Measurements from ENCODE around the gene NFKBIL1.
A peak's percentile ranks its signal among the peaks of the same experiment; 100 is the strongest.
"Not testable (repeated sequence)": the region's sequence is repeated elsewhere in the genome, so short reads cannot be mapped to it uniquely, and the experiment has no call there.

Gene NFKBIL1, protein sequence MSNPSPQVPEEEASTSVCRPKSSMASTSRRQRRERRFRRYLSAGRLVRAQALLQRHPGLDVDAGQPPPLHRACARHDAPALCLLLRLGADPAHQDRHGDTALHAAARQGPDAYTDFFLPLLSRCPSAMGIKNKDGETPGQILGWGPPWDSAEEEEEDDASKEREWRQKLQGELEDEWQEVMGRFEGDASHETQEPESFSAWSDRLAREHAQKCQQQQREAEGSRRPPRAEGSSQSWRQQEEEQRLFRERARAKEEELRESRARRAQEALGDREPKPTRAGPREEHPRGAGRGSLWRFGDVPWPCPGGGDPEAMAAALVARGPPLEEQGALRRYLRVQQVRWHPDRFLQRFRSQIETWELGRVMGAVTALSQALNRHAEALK

GRCh38 chr6:31546958-31547726 is at the start of gene NFKBIL1:
Gene NFKBIL1 (plus strand): TSS chr6:31547608. CDS start chr6:31547695, 87 bp downstream.
- TF ChIP-seq ZFX (IDR thresholded peaks at IDR 0.05; ENCODE audit: borderline replicate concordance), result no peak
- TF ChIP-seq CTCF (IDR thresholded peaks at IDR 0.05), result peak; percentile 65
- H3K27ac ChIP-seq, result peak within 1 kb of the TSS; percentile 83

- TF ChIP-seq ZFX (IDR thresholded peaks at IDR 0.05; ENCODE audit: borderline replicate concordance) (no peak), CTCF (IDR thresholded peaks at IDR 0.05) (no peak)
- H3K27ac ChIP-seq, result no peak overlapping the region
Measured at GRCh38 chr6:31498748-31499147, 48.7 kb upstream of the NFKBIL1 start.

DNA sequence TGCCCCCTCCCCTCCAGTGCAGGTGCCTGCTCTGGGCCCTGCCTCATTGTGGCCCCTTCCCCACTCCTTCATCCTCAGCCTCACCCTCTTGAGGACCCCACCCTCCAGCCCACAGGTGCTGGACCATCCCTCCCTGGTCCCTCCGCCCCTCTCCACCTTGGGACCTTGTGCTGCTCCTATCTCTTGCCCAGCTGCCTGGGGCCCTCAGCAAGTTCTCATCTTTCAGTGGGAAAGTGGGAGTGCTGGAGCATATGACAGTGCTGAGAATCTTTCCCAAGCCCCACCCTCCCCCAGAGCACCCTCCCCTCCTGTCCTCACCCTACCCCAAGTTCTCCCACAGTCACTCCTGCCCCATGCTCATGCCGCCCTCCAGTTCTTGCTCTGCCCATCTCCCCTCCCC is 47.8 kb upstream of the NFKBIL1 start:
- not testable (repeated sequence) for H3K27ac ChIP-seq

DNA sequence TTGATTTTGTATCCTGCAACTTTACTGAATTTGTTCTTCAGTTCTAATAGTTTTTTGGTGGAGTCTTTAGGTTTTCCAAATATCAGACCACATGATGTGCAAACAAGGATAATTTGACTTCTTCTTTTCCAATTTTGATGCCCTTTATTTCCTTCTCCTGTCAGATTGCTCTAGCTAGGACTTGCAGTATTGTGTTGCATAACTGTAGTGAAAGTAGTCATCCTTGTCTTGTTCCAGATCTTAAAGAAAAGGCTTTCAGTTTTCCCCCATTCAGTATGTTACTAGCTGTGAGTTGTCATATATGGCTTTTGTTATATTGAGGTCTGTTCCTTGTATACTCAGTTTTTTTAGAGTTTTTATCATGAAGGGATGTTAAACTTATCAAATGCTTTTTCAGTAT is 44.8 kb upstream of the NFKBIL1 start:
- no peak overlapping the region for H3K27ac ChIP-seq
- no peak for TF ChIP-seq ZFX (IDR thresholded peaks at IDR 0.05; ENCODE audit: borderline replicate concordance)
- TF ChIP-seq CTCF (IDR thresholded peaks at IDR 0.05), result no peak

- not testable (repeated sequence) for H3K27ac ChIP-seq
Measured at GRCh38 chr6:31509036-31509435, 38.4 kb upstream of the NFKBIL1 start.

DNA sequence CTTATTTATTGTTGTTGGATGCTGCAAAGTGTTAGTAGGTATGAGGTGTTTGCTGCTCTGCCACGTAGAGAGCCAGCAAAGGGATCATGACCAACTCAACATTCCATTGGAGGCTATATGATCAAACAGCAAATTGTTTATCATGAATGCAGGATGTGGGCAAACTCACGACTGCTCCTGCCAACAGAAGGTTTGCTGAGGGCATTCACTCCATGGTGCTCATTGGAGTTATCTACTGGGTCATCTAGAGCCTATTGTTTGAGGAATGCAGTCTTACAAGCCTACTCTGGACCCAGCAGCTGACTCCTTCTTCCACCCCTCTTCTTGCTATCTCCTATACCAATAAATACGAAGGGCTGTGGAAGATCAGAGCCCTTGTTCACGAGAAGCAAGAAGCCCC is 37.4 kb upstream of the NFKBIL1 start:
- TF ChIP-seq CTCF (IDR thresholded peaks at IDR 0.05), result no peak
- no peak for TF ChIP-seq ZFX (IDR thresholded peaks at IDR 0.05; ENCODE audit: borderline replicate concordance)

GRCh38 chr6:31513456-31514165 is 33.8 kb upstream of the NFKBIL1 start:
- no peak overlapping the region for H3K27ac ChIP-seq
- TF ChIP-seq CTCF (IDR thresholded peaks at IDR 0.05) (no peak), ZFX (IDR thresholded peaks at IDR 0.05; ENCODE audit: borderline replicate concordance) (no peak)

More for the DNA sequence above, 37.4 kb upstream of the NFKBIL1 start:
- H3K27ac ChIP-seq, result no peak overlapping the region

GRCh38 chr6:31521835-31522234 is 25.6 kb upstream of the NFKBIL1 start:
- no peak overlapping the region for H3K27ac ChIP-seq
- TF ChIP-seq CTCF (IDR thresholded peaks at IDR 0.05) (no peak), ZFX (IDR thresholded peaks at IDR 0.05; ENCODE audit: borderline replicate concordance) (no peak)
